Loucy (cell line): ENCODE results near the gene NPY.

Source experiments
- H2AFZ ChIP-seq: fragments of 200-600 bp; sonication (generic); 2 replicates; pipeline ENCODE4 v1.6.0; 2016; ENCODE audit warnings: antibody characterized with exemption, mild to moderate bottlenecking, low read length, moderate library complexity
- H3F3A ChIP-seq: fragments of 200-600 bp; 2 replicates; pipeline ENCODE4 v1.6.0; 2016; ENCODE audit warnings: antibody characterized with exemption, low read depth, mild to moderate bottlenecking
- H3K27me3 ChIP-seq: fragments of 200-600 bp; sonication (generic); 2 replicates; pipeline ENCODE4 v1.6.1; 2014; ENCODE audit warnings: low read length, mild to moderate bottlenecking; ENCODE audit not compliant: insufficient read depth, poor library complexity, severe bottlenecking
- H3K36me3 ChIP-seq: fragments of 200-600 bp; sonication (generic); 2 replicates; pipeline ENCODE4 v1.6.1; 2016; ENCODE audit warnings: low read length; ENCODE audit not compliant: insufficient read depth
- H3K4me1 ChIP-seq: fragments of 200-600 bp; sonication (generic); 2 replicates; pipeline ENCODE4 v1.5.1; 2014; ENCODE audit warnings: low read length, mild to moderate bottlenecking; ENCODE audit not compliant: insufficient read depth, poor library complexity, severe bottlenecking
- H3K4me2 ChIP-seq: fragments of 200-600 bp; sonication (generic); 2 replicates; pipeline ENCODE4 v1.6.0; 2014; ENCODE audit warnings: antibody characterized with exemption, low read length, low read depth, mild to moderate bottlenecking; ENCODE audit not compliant: poor library complexity, severe bottlenecking
- H3K4me3 ChIP-seq: fragments of 200-600 bp; sonication (generic); 2 replicates; pipeline ENCODE4 v1.5.1; 2014; ENCODE audit warnings: low read length, mild to moderate bottlenecking, mixed read lengths; ENCODE audit not compliant: poor library complexity, severe bottlenecking
- H3K79me2 ChIP-seq: fragments of 200-600 bp; sonication (generic); 2 replicates; pipeline ENCODE4 v1.6.1; 2014; ENCODE audit warnings: low read length; ENCODE audit not compliant: insufficient read depth
- H3K9ac ChIP-seq: fragments of 200-600 bp; sonication (generic); 2 replicates; pipeline ENCODE4 v1.6.0; 2014; ENCODE audit warnings: mild to moderate bottlenecking, low read depth, low read length, moderate library complexity; ENCODE audit not compliant: poor library complexity, severe bottlenecking
- H3K9me2 ChIP-seq: fragments of 200-600 bp; sonication (generic); replicated peaks from 2 replicates; pipeline ENCODE4 v1.6.1; 2016; ENCODE audit warnings: low read depth, low read length, mixed read lengths
- H3K9me3 ChIP-seq: fragments of 200-600 bp; sonication (generic); 2 replicates; pipeline ENCODE4 v1.6.1; 2014; ENCODE audit warnings: mild to moderate bottlenecking, antibody characterized with exemption, low read length, low read depth; ENCODE audit not compliant: insufficient read depth
- H4K20me1 ChIP-seq: fragments of 200-600 bp; sonication (generic); 2 replicates; pipeline ENCODE4 v1.6.0; 2014; ENCODE audit warnings: antibody characterized with exemption, low read length, mild to moderate bottlenecking; ENCODE audit not compliant: insufficient read depth, poor library complexity, severe bottlenecking
- EZH2phosphoT487 ChIP-seq: fragments of 200-600 bp; IDR thresholded peaks from 2 replicates; pipeline ENCODE4 v1.6.1; 2018; ENCODE audit warnings: antibody characterized with exemption, mild to moderate bottlenecking, moderate library complexity, borderline replicate concordance
- TF ChIP-seq, protein P1 (sequence below): fragments of 200-600 bp; sonication (generic); conservative IDR thresholded peaks from 2 replicates; pipeline ENCODE4 v1.5.1; 2014; ENCODE audit warnings: mild to moderate bottlenecking, antibody characterized with exemption, low read length

The NPY gene

DNA sequence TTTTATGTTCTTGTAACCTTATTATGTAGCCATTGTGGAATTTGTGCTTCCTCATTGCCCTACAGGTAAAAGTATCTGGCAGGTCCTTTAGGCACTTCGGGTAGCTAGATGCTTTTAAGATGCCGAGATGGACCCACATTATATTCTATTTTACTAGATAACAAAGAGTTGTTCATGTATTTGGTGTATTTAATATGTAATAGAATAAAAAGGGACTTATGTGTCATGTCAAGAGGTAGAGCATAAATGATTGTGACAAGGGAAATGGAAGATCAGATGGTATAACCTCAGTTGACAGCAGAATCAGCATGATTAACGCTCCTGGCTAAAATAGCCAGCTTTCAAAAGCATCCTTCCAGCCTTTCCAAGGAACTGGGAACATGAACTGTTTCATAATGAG, 50.6 kb downstream of the NPY start:
- Histone ChIP-seq H4K20me1 (no peaks in the 10 kb centered on the region), H3K9me3 (no peaks in the 10 kb centered on the region), H3K9ac (no peak overlapping the region), H3K27me3 (no peaks in the 10 kb centered on the region), H3K79me2 (no peaks in the 10 kb centered on the region), H3K36me3 (no peaks in the 10 kb centered on the region), H3K4me1 (no peaks in the 10 kb centered on the region), H3F3A (no peaks in the 10 kb centered on the region), H3K9me2 (no peaks in the 10 kb centered on the region), H2AFZ (no peak overlapping the region), H3K4me2 (no peak overlapping the region), H3K4me3 (no peak overlapping the region)
- no peak for TF ChIP-seq EZH2phosphoT487
- TF ChIP-seq, protein P1, sequence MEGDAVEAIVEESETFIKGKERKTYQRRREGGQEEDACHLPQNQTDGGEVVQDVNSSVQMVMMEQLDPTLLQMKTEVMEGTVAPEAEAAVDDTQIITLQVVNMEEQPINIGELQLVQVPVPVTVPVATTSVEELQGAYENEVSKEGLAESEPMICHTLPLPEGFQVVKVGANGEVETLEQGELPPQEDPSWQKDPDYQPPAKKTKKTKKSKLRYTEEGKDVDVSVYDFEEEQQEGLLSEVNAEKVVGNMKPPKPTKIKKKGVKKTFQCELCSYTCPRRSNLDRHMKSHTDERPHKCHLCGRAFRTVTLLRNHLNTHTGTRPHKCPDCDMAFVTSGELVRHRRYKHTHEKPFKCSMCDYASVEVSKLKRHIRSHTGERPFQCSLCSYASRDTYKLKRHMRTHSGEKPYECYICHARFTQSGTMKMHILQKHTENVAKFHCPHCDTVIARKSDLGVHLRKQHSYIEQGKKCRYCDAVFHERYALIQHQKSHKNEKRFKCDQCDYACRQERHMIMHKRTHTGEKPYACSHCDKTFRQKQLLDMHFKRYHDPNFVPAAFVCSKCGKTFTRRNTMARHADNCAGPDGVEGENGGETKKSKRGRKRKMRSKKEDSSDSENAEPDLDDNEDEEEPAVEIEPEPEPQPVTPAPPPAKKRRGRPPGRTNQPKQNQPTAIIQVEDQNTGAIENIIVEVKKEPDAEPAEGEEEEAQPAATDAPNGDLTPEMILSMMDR = no peak

DNA sequence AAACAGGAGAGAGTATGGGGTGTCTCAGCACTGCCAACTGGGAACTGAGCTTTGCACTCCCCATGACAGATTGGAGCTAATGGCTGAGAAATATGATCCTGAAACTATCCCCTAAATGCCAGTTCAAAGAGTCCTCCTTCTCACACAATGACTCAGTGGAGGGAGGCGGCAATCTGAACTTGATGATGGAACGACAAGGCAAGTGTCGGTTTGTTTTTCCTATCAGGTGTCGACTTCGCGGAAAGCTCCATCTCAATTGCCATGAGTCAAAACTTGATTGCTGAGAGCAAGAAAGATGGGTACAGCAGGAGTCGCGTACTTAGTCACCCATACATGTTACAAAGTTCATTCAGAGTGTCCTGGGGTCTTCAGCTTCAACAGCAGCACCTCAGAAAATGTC, 52.5 kb downstream of the NPY start:
- Histone ChIP-seq H3K4me1 (no peaks in the 10 kb centered on the region), H3K9me2 (no peaks in the 10 kb centered on the region), H3K27me3 (no peaks in the 10 kb centered on the region), H3K9me3 (no peaks in the 10 kb centered on the region), H3F3A (no peaks in the 10 kb centered on the region), H3K4me3 (no peak overlapping the region), H3K9ac (no peak overlapping the region), H2AFZ (no peak overlapping the region), H3K79me2 (no peaks in the 10 kb centered on the region), H3K4me2 (no peak overlapping the region), H3K36me3 (no peaks in the 10 kb centered on the region), H4K20me1 (no peaks in the 10 kb centered on the region)
- TF ChIP-seq EZH2phosphoT487 = no peak

DNA sequence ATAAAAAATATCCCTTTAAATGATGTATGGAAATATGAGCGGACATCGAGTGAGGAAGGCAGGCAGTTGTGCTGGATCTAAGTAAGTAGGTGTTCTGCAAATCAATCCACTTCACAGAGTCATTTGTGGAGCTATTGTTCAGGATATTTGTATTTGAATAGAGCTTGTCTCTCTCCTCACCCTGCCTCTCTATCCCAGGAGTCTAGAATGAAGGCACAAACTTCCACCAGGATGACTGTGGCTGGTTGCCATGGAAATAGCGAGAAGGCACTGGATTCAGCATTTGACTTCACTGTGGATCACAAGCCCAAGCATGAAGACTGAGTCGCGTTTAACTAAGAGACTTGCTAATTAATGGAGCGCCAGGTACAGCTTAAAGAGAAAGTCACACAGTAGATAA, 53.2 kb downstream of the NPY start:
- H3F3A ChIP-seq = no peaks in the 10 kb centered on the region
- no peaks in the 10 kb centered on the region for H3K4me1 ChIP-seq
- no peaks in the 10 kb centered on the region for H4K20me1 ChIP-seq
- H3K36me3 ChIP-seq = no peaks in the 10 kb centered on the region
- H3K4me2 ChIP-seq = no peak overlapping the region
- no peak overlapping the region for H3K9ac ChIP-seq
- TF ChIP-seq, protein P1 = no peak
- TF ChIP-seq EZH2phosphoT487 = no peak
- H3K9me2 ChIP-seq = no peaks in the 10 kb centered on the region
- no peaks in the 10 kb centered on the region for H3K27me3 ChIP-seq
- H2AFZ ChIP-seq = no peak overlapping the region
- no peaks in the 10 kb centered on the region for H3K79me2 ChIP-seq
- no peak overlapping the region for H3K4me3 ChIP-seq
- no peaks in the 10 kb centered on the region for H3K9me3 ChIP-seq

DNA sequence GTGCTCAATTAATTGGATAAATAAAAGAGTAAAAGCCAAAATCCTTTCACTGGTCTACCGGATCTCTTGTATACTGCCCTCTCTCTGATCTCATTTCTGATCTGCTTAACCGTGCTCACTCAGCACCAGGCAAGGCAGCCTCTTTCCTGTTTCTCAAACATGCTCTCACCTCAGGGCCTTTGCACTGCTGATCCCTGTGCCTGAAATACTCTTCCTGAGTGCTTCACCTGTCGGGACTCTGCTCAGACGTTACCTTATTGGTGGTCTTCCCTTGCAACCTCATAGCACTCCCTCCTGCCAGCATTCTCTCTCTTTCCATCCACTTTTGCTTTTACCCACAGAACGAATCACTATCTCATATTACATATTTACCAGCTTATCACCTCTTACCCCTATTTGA, 55.6 kb downstream of the NPY start:
- no peaks in the 10 kb centered on the region for H3K36me3 ChIP-seq
- TF ChIP-seq EZH2phosphoT487 = no peak
- TF ChIP-seq, protein P1 = no peak
- H3K9me2 ChIP-seq = no peaks in the 10 kb centered on the region
- no peaks in the 10 kb centered on the region for H3F3A ChIP-seq
- no peaks in the 10 kb centered on the region for H3K79me2 ChIP-seq
- no peak overlapping the region for H3K4me3 ChIP-seq
- H3K4me2 ChIP-seq = no peak overlapping the region
- no peak overlapping the region for H3K9ac ChIP-seq
- no peaks in the 10 kb centered on the region for H4K20me1 ChIP-seq
- no peaks in the 10 kb centered on the region for H3K9me3 ChIP-seq
- no peaks in the 10 kb centered on the region for H3K4me1 ChIP-seq
- no peak overlapping the region for H2AFZ ChIP-seq
- H3K27me3 ChIP-seq = no peaks in the 10 kb centered on the region
